ENCODE measurements around the gene EPS15.

EPS15 gene

DNA sequence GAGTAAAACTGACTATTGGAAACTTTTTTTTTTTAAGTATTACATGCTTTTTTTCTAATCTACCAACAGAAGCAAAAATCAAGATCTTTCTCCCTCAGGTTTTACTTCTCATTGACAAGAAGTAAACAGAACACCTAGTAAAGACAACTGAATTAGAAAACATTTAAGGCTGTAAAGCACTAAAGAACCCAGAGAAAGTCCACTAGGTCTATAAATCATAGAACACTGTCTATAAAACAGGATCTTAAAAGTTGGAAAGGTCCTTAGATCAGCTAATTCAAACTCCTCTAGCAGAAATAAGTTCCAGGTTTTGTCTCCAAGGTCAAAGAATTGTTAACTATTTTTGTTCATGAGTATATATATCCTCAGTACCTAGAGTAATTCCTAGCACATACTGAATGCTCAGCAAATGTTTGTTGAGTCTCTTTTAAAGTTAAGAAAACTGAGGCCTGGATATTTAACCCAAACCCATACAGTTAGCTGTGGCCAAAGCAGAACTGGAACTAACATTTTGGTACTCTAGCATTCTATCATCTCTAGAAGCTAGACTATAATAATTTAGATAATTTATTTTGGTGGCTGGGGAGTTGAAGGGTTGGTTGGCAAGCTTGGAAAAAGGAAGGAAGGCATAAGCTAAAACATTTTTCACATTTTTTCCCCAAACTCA, 3.0 kb downstream of the EPS15 start:
- ChIA-PET POLR2A (interaction anchor here (0.6 kb wide), 1 partner anchor 92 kb away, joined by 3 read pairs; no protein-coding TSS in a partner anchor), CTCF (interaction anchor here (0.8 to 1.2 kb wide), 6 partner anchors 10 to 253 kb away, joined by 3 to 7 read pairs (median 4); no protein-coding TSS in a partner anchor)
- no peaks in the 10 kb centered on the region for H3K9me3 ChIP-seq (ENCODE audit: control insufficient read depth, insufficient read depth, low read depth, low read length)
- no peaks in the 10 kb centered on the region for H3K36me3 ChIP-seq (ENCODE audit: control insufficient read depth in 2 of 2, insufficient read depth in 1 of 2, low read length in 2 of 2)
- TF ChIP-seq, protein P1, sequence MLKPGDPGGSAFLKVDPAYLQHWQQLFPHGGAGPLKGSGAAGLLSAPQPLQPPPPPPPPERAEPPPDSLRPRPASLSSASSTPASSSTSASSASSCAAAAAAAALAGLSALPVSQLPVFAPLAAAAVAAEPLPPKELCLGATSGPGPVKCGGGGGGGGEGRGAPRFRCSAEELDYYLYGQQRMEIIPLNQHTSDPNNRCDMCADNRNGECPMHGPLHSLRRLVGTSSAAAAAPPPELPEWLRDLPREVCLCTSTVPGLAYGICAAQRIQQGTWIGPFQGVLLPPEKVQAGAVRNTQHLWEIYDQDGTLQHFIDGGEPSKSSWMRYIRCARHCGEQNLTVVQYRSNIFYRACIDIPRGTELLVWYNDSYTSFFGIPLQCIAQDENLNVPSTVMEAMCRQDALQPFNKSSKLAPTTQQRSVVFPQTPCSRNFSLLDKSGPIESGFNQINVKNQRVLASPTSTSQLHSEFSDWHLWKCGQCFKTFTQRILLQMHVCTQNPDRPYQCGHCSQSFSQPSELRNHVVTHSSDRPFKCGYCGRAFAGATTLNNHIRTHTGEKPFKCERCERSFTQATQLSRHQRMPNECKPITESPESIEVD (tag by site-specific recombination; IDR thresholded peaks at IDR 0.05) = peak; percentile 79
- TF ChIP-seq, protein P2, sequence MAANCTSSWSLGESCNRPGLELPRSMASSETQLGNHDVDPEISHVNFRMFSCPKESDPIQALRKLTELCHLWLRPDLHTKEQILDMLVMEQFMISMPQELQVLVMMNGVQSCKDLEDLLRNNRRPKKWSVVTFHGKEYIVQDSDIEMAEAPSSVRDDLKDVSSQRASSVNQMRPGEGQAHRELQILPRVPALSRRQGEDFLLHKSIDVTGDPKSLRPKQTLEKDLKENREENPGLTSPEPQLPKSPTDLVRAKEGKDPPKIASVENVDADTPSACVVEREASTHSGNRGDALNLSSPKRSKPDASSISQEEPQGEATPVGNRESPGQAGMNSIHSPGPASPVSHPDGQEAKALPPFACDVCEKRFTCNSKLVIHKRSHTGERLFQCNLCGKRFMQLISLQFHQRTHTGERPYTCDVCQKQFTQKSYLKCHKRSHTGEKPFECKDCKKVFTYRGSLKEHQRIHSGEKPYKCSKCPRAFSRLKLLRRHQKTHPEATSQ (tag by site-specific recombination; IDR thresholded peaks at IDR 0.05) = no peak
- TF ChIP-seq TRIM28 (IDR thresholded peaks at IDR 0.05; ENCODE audit: borderline replicate concordance, low read length) (no peak), ZSCAN16 (tag by site-specific recombination; IDR thresholded peaks at IDR 0.05) (peak; percentile 91)
- H3K4me1 ChIP-seq (ENCODE audit: control insufficient read depth, insufficient read depth, low read length) = peaks cover 17% of the 10 kb centered on the region
- no peak overlapping the region; the same call in 1 of the 2 replicates for H3K4me3 ChIP-seq (ENCODE audit: low read depth, low read length)
- no peak overlapping the region for H3K27ac ChIP-seq (ENCODE audit: extremely low read depth, low read depth, low read length)

DNA sequence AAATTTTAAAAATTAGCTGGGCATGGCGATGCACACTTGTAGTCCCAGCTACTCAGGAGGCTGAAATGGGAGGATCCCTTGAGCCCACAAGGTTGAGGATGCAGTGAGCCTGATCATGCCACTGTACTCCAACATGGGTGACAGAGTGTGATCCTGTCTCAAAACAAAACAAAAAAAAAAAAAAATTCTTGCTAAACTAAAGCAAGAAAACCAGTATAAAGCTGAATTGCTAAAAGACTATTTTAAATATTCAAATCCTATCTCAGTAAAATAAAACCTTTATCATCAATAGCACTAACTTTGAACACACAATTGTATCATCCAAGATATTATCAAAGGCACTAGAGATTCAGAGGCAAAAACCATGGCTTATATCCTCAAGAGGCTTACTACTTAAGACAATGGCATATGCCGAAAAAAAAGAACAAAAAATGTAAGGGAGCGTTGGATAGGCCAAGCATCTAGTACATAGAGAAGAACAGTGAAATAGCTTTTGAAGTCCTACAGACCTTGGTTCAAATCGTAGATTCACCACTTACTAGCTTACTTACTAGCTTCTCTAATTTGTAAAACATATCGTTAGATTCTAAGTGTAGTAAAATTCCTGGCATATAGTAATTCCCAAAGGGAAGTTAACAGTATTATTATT, 3.6 kb downstream of the EPS15 start:
- 0 out of 2 replicates have a peak, but pooled peaks have one; percentile 11 for TF ChIP-seq ZNF600 (tag by site-specific recombination; IDR thresholded peaks at IDR 0.05)
- TF ChIP-seq SP2 (tag by site-specific recombination; IDR thresholded peaks at IDR 0.05) = no peak
- TF ChIP-seq, protein P3, sequence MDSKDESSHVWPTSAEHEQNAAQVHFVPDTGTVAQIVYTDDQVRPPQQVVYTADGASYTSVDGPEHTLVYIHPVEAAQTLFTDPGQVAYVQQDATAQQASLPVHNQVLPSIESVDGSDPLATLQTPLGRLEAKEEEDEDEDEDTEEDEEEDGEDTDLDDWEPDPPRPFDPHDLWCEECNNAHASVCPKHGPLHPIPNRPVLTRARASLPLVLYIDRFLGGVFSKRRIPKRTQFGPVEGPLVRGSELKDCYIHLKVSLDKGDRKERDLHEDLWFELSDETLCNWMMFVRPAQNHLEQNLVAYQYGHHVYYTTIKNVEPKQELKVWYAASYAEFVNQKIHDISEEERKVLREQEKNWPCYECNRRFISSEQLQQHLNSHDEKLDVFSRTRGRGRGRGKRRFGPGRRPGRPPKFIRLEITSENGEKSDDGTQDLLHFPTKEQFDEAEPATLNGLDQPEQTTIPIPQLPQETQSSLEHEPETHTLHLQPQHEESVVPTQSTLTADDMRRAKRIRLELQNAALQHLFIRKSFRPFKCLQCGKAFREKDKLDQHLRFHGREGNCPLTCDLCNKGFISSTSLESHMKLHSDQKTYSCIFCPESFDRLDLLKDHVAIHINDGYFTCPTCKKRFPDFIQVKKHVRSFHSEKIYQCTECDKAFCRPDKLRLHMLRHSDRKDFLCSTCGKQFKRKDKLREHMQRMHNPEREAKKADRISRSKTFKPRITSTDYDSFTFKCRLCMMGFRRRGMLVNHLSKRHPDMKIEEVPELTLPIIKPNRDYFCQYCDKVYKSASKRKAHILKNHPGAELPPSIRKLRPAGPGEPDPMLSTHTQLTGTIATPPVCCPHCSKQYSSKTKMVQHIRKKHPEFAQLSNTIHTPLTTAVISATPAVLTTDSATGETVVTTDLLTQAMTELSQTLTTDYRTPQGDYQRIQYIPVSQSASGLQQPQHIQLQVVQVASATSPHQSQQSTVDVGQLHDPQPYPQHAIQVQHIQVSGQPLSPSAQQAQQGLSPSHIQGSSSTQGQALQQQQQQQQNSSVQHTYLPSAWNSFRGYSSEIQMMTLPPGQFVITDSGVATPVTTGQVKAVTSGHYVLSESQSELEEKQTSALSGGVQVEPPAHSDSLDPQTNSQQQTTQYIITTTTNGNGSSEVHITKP (tag by site-specific recombination; IDR thresholded peaks at IDR 0.05) = peak; percentile 48
- TF ChIP-seq ZNF335 (tag by site-specific recombination; conservative IDR thresholded peaks at IDR 0.05) = peak; percentile 57; the same call in 1 of the 2 replicates
- TF ChIP-seq ZNF664 (tag by site-specific recombination; IDR thresholded peaks at IDR 0.05) = peak; percentile 43; the same call in 1 of the 2 replicates
- TF ChIP-seq, protein P4, sequence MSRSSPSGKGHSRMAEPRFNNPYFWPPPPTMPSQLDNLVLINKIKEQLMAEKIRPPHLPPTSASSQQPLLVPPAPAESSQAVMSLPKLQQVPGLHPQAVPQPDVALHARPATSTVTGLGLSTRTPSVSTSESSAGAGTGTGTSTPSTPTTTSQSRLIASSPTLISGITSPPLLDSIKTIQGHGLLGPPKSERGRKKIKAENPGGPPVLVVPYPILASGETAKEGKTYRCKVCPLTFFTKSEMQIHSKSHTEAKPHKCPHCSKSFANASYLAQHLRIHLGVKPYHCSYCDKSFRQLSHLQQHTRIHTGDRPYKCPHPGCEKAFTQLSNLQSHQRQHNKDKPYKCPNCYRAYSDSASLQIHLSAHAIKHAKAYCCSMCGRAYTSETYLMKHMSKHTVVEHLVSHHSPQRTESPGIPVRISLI (tag by site-specific recombination; IDR thresholded peaks at IDR 0.05) = peak; percentile 29; the same call in 1 of the 2 replicates
- TF ChIP-seq ZBTB17 (tag by site-specific recombination; IDR thresholded peaks at IDR 0.05) = peak; percentile 31; the same call in 1 of the 2 replicates
- TF ChIP-seq IKZF3 (tag by site-specific recombination; IDR thresholded peaks at IDR 0.05) = no peak
- H3K4me1 ChIP-seq (ENCODE audit: control insufficient read depth, insufficient read depth, low read length) = peaks cover 17% of the 10 kb centered on the region
- POLR2A ChIA-PET = no interaction called here
- H3K27ac ChIP-seq (ENCODE audit: extremely low read depth, low read depth, low read length) = no peak overlapping the region
- H3K36me3 ChIP-seq (ENCODE audit: control insufficient read depth in 2 of 2, insufficient read depth in 1 of 2, low read length in 2 of 2) = no peaks in the 10 kb centered on the region
- no peaks in the 10 kb centered on the region for H3K9me3 ChIP-seq (ENCODE audit: control insufficient read depth, insufficient read depth, low read depth, low read length)
- H3K4me3 ChIP-seq (ENCODE audit: low read depth, low read length) = no peak overlapping the region
- CTCF ChIA-PET = interaction anchor here (0.8 to 1.2 kb wide), 3 partner anchors 9 to 31 kb away, joined by 3 to 4 read pairs (median 3); no protein-coding TSS in a partner anchor
